Measurements from ENCODE around the gene FBN2. TPM values are rescaled to one million over a fixed set of nuclear protein-coding genes. Genes with fewer than 3 reads are reported as not detected.

Gene FBN2
- total RNA-seq, 4 donors from 2014 or later = 0.24 to 1.3 (median 0.89) TPM

DNA sequence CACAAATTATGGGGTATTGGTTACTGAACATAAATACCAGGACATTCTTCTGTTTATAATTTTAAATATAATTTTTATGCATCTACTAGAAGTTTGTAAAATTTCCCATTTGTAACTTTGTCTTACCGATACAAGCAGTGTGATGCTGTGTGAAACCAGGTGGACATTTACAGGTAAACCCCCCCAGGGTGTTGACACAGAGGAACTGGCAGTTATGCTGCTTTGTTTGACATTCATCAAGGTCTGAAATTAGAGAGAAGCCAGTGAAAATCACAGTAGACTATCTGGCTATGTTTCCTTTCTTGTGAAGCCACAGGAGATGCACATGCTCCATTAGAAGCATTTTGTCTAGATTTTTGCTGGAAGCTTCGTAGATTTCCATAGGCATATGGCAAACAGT is 263.6 kb downstream of the FBN2 start:
- Histone ChIP-seq H3K4me3 (no peak overlapping the region), H3K27ac (no peak overlapping the region), H3K9me3 (no peaks in the 10 kb centered on the region), H3K27me3 (no peaks in the 10 kb centered on the region), H3K4me1 (no peaks in the 10 kb centered on the region), H3K36me3 (no peaks in the 10 kb centered on the region)
- 89% methylated on average over 2 of the region's 2 CpGs for WGBS
- no peak for DNase-seq (ENCODE audit: low spot score in 2 of 2)
- TF ChIP-seq, protein P1, sequence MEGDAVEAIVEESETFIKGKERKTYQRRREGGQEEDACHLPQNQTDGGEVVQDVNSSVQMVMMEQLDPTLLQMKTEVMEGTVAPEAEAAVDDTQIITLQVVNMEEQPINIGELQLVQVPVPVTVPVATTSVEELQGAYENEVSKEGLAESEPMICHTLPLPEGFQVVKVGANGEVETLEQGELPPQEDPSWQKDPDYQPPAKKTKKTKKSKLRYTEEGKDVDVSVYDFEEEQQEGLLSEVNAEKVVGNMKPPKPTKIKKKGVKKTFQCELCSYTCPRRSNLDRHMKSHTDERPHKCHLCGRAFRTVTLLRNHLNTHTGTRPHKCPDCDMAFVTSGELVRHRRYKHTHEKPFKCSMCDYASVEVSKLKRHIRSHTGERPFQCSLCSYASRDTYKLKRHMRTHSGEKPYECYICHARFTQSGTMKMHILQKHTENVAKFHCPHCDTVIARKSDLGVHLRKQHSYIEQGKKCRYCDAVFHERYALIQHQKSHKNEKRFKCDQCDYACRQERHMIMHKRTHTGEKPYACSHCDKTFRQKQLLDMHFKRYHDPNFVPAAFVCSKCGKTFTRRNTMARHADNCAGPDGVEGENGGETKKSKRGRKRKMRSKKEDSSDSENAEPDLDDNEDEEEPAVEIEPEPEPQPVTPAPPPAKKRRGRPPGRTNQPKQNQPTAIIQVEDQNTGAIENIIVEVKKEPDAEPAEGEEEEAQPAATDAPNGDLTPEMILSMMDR (IDR thresholded peaks at IDR 0.05) = no peak
- no peak for TF ChIP-seq EP300 (IDR thresholded peaks at IDR 0.05)
- no peak for TF ChIP-seq POLR2A (IDR thresholded peaks at IDR 0.05)
- TF ChIP-seq POLR2AphosphoS5 (IDR thresholded peaks at IDR 0.05) = no peak

DNA sequence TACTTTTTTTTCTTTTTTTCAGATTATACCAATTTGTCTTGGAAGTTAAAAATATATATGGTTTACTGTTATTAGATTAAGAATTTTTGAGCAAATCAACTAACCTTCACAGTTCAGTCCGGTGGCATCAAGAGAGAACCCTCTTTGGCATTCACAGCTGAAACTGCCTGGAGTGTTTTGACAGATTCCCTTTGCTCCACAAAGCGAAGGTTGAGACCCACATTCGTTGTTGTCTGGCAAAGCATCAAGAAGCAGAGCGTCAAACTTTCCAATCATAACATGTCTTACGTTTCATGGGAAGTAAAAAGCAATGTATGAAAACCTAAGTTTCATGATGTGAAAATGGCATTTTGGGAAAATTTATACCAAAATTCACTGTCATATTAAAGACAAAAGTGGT is 264.3 kb downstream of the FBN2 start:
- 70% methylated on average over 5 of the region's 5 CpGs for WGBS
- Histone ChIP-seq H3K27ac (no peak overlapping the region), H3K36me3 (no peaks in the 10 kb centered on the region), H3K27me3 (no peaks in the 10 kb centered on the region), H3K4me1 (no peaks in the 10 kb centered on the region), H3K9me3 (no peaks in the 10 kb centered on the region), H3K4me3 (no peak overlapping the region)
- DNase-seq (ENCODE audit: low spot score in 2 of 2) = no peak
- no peak for TF ChIP-seq POLR2A (IDR thresholded peaks at IDR 0.05)
- no peak for TF ChIP-seq POLR2AphosphoS5 (IDR thresholded peaks at IDR 0.05)
- no peak for TF ChIP-seq EP300 (IDR thresholded peaks at IDR 0.05)
- TF ChIP-seq, protein P1 (IDR thresholded peaks at IDR 0.05) = no peak

DNA sequence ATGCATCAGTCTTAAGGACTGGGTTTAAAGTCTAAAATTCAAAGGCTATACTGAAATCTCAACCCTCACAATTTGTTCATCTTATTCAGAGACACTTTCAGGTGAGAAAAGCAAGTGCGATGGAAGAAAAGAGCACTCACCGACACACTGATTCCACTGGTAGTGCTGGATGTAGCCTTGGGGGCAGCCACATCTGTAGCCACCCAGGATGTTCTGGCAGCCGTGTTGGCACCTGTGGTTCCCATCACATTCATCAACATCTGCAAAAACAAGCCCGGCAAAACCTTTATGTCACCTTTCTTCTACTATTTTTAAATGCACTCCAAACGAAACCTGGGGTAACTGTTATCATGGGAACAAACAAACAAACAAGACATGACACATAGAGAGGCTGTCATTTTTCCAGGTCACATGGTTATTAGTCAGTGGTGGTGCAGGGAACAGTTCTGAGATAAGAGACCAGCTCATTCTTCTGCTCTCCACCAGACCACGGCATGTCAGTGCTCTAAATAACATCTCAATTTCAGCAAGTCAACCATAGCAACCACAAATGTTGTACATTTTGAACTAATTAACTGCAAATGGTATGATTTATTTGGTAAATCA is 266.1 kb downstream of the FBN2 start:
- H3K9me3 ChIP-seq = no peaks in the 10 kb centered on the region
- no peak overlapping the region for H3K27ac ChIP-seq
- no peaks in the 10 kb centered on the region for H3K27me3 ChIP-seq
- no peak for DNase-seq (ENCODE audit: low spot score in 2 of 2)
- WGBS = 46% methylated on average over 6 of the region's 6 CpGs
- TF ChIP-seq POLR2A (IDR thresholded peaks at IDR 0.05) (no peak), POLR2AphosphoS5 (IDR thresholded peaks at IDR 0.05) (no peak)
- no peak overlapping the region for H3K4me3 ChIP-seq
- no peaks in the 10 kb centered on the region for H3K4me1 ChIP-seq
- no peaks in the 10 kb centered on the region for H3K36me3 ChIP-seq

DNA sequence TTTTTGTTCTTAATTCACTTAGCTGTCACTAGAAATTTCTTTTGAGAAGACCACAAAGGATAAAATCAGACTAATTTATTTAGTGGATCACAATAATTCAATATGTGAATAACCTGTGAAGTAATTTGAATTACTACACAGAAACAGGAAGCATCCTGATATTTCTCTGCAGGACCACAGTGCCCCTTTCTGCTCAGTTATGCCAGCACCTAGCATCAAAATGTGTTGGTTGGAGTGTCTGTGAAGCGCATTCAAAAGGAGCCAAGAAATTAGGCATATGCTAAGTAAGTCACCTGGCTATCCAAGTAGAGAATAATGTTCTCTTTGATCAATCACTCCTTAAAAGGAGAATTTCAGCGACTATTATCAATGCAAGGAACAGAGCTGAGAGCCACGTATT is 267.0 kb downstream of the FBN2 start:
- Histone ChIP-seq H3K4me3 (no peak overlapping the region), H3K9me3 (no peaks in the 10 kb centered on the region), H3K27me3 (no peaks in the 10 kb centered on the region), H3K36me3 (no peaks in the 10 kb centered on the region), H3K27ac (no peak overlapping the region), H3K4me1 (no peaks in the 10 kb centered on the region)
- no peak for DNase-seq (ENCODE audit: low spot score in 2 of 2)
- 60% methylated on average over 3 of the region's 3 CpGs for WGBS
- TF ChIP-seq POLR2AphosphoS5 (IDR thresholded peaks at IDR 0.05) (no peak), EP300 (IDR thresholded peaks at IDR 0.05) (no peak)

DNA sequence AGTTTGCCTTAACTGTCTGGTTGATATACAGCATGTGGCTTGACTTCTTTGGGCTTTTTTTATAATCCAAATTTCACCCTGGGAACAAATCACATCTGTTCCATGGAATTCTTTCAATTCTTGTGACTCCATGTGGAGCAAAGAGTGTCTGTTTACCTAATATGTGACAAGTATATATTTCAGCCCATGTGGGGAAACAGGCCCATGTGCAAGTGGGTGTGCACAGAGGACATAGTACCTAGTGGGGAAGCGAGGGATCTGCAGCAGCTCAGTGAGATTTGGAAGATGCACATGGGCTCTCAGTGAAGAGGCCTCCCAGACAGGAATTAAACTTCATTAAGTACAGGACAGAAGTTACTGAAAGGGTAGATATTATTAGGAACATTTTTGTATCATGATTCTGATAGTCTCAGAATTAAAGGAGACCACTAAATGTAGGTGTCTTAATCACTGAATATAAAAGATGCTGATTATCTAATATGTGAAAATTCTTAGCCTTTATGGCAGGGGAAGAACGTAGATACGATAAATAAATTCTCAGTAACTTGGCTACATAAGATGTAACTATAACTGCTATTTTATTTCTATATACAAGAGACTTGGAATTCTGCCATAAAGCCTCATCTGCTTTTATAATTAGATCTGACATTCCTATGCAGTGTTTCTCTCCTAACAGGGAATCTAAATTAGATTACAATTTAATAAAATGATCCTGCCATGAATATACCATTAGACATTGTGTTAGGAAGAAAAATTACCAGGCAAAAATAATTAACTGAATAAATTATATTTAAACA is 273.3 kb downstream of the FBN2 start:
- H3K27ac ChIP-seq = no peak overlapping the region
- no peaks in the 10 kb centered on the region for H3K36me3 ChIP-seq
- no peaks in the 10 kb centered on the region for H3K27me3 ChIP-seq
- no peaks in the 10 kb centered on the region for H3K4me1 ChIP-seq
- no peaks in the 10 kb centered on the region for H3K9me3 ChIP-seq
- no peak for TF ChIP-seq POLR2A (IDR thresholded peaks at IDR 0.05)
- TF ChIP-seq EP300 (IDR thresholded peaks at IDR 0.05) = no peak
- TF ChIP-seq POLR2AphosphoS5 (IDR thresholded peaks at IDR 0.05) = no peak
- TF ChIP-seq, protein P1 (IDR thresholded peaks at IDR 0.05) = no peak
- 70% methylated on average over 3 of the region's 3 CpGs for WGBS
- no peak for DNase-seq (ENCODE audit: low spot score in 2 of 2)
- no peak overlapping the region for H3K4me3 ChIP-seq

DNA sequence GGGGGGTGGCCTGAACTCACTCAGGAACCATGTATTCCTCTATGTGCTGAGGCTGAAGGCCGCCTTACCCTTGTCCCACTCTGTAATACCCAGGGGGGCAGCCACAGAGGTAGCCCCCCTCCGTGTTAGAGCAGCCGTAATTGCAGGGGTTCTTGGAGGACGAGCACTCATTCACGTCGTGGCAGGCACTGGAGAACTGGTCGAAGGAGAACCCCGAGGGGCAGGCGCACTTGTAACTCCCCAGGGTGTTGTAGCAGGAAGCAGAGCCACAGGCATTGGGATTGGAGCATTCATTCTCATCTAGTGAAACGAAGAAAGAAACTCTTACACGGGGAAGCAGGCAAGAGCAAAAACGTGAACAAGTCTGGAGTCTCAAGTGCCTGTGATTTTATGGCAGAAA is 274.7 kb downstream of the FBN2 start:
- Histone ChIP-seq H3K4me3 (no peak overlapping the region), H3K27me3 (no peaks in the 10 kb centered on the region), H3K27ac (no peak overlapping the region), H3K4me1 (no peaks in the 10 kb centered on the region), H3K9me3 (no peaks in the 10 kb centered on the region), H3K36me3 (no peaks in the 10 kb centered on the region)
- WGBS = 85% methylated on average over 12 of the region's 12 CpGs
- DNase-seq (ENCODE audit: low spot score in 2 of 2) = no peak
- TF ChIP-seq, protein P1 (IDR thresholded peaks at IDR 0.05) = no peak
- TF ChIP-seq POLR2A (IDR thresholded peaks at IDR 0.05) (no peak), EP300 (IDR thresholded peaks at IDR 0.05) (no peak), POLR2AphosphoS5 (IDR thresholded peaks at IDR 0.05) (no peak)
